Lung (tissue), 12 donors: Measurements from ENCODE around the gene NFIB. TPM values are rescaled to one million over a fixed set of nuclear protein-coding genes. Genes with fewer than 3 reads are reported as not detected.
A peak's percentile ranks its signal among the peaks of the same experiment; 100 is the strongest.

Experiments
- ATAC-seq: fragments of 200-7000 bp; cut with Tn5 transposase; one replicate; pipeline ENCODE4 v1.9.1; 2020; ENCODE audit warnings: moderate number of reproducible peaks; ENCODE audit not compliant: insufficient read depth, low FRiP score
- DNase-seq, 3 donors: peaks; one replicate each; pipeline ENCODE4 v3.0.0-alpha.2; 2013 to 2017
- H3K27ac ChIP-seq, 2 donors: one replicate each; pipeline ENCODE4 v1.5.1; 2013; ENCODE audit warnings: mild to moderate bottlenecking in 2 of 2, moderate library complexity in 2 of 2, control low read depth in 1 of 2, inconsistent platforms in 1 of 2, low read depth in 1 of 2, low read length in 1 of 2
- H3K27me3 ChIP-seq, 3 donors: one replicate each; pipeline ENCODE4 v1.5.1; 2013; ENCODE audit warnings: low read length in 2 of 3; ENCODE audit not compliant: control insufficient read depth in 3 of 3, insufficient read depth in 3 of 3
- H3K36me3 ChIP-seq, 4 donors: one replicate each; pipeline ENCODE4 v1.5.1; 2013; ENCODE audit warnings: low read length in 4 of 4, mild to moderate bottlenecking in 1 of 4, moderate library complexity in 1 of 4; ENCODE audit not compliant: control insufficient read depth in 4 of 4, insufficient read depth in 4 of 4
- H3K4me1 ChIP-seq, 5 donors: one replicate each; pipeline ENCODE4 v1.5.1; 2013; ENCODE audit warnings: low read length in 5 of 5, mild to moderate bottlenecking in 2 of 5, moderate library complexity in 1 of 5; ENCODE audit not compliant: control insufficient read depth in 5 of 5, insufficient read depth in 5 of 5
- H3K4me3 ChIP-seq: one replicate; pipeline ENCODE4 v1.5.1; 2013; ENCODE audit warnings: mild to moderate bottlenecking, control low read depth, moderate library complexity
- H3K9ac ChIP-seq, 2 donors: one replicate each; pipeline ENCODE4 v1.5.1; 2013; ENCODE audit warnings: low read length in 2 of 2, control low read depth in 1 of 2; ENCODE audit not compliant: insufficient read depth in 1 of 2
- H3K9me3 ChIP-seq, 4 donors: one replicate each; pipeline ENCODE4 v1.5.1; 2013; ENCODE audit warnings: low read length in 3 of 4, mild to moderate bottlenecking in 1 of 4, moderate library complexity in 1 of 4; ENCODE audit not compliant: control insufficient read depth in 4 of 4, insufficient read depth in 3 of 4
- CTCF ChIP-seq: IDR thresholded peaks from 2 replicates; pipeline ENCODE4 v1.5.1; 2012; ENCODE audit warnings: mild to moderate bottlenecking; ENCODE audit errors: control extremely low read depth, extremely low read depth
- WGBS, 2 donors: extraction: QIAGEN DNeasy Blood & Tissue Kit; methylation state at CpG; one replicate each; pipeline ENCODE4 v1.1.7; 2013; 5-methylcytosine and 5-hydroxymethylcytosine counted together
- polyA plus RNA-seq, 2 donors: library from polyadenylated mRNA; stranded (reverse); fragments of 200-250 nt; gene quantifications; one replicate each; pipeline ENCODE4 v1.2.1, GENCODE V29; 2013
- total RNA-seq, 2 donors: library from RNA; depleted of rRNA in 1 of 2; stranded (reverse); fragments of >200 nt in 1 of 2; gene quantifications; one replicate each; pipeline ENCODE4 v1.2.1, GENCODE V29; 2014 to 2021
- donor health status: control.
- donor health status: control.
- donor health status: Bipolar disorder and iron deficiency.
- donor health status: healthy.
- donor health status: DM: yes; HTN: yes; CAD: no.

Gene NFIB
- total and polyA plus RNA-seq, 4 donors: 7.3 to 189 (median 51.0) TPM

- ATAC-seq: no peak
- no peak overlapping the region for H3K4me3 ChIP-seq
- WGBS, 2 donors: 64 to 75% methylated on average over 2 of the region's 2 CpGs
Measured at GRCh38 chr9:14052359-14052758, 261.6 kb downstream of the NFIB start.

GRCh38 chr9:14051419-14051818, 262.5 kb downstream of the NFIB start:
- Histone ChIP-seq H3K27me3 (no peaks in the 10 kb centered on the region), H3K36me3 (no peaks in the 10 kb centered on the region), H3K27ac (no peak overlapping the region), H3K4me1 (peaks cover 0 to 22% (median 7%) of the 10 kb centered on the region in 5 donors), H3K9ac (no peak overlapping the region), H3K4me3 (no peak overlapping the region), H3K9me3 (no peaks in the 10 kb centered on the region)
- TF ChIP-seq CTCF: no peak
- DNase-seq: no peak
- ATAC-seq: no peak

More at GRCh38 chr9:14052359-14052758, 261.6 kb downstream of the NFIB start:
- no peak overlapping the region for H3K9ac ChIP-seq
- H3K27ac ChIP-seq: no peak overlapping the region
- no peak for TF ChIP-seq CTCF
- no peaks in the 10 kb centered on the region for H3K9me3 ChIP-seq
- H3K27me3 ChIP-seq: no peaks in the 10 kb centered on the region
- peaks cover 0 to 31% (median 14%) of the 10 kb centered on the region in 5 donors for H3K4me1 ChIP-seq
- DNase-seq: no peak
- no peaks in the 10 kb centered on the region for H3K36me3 ChIP-seq

GRCh38 chr9:14043483-14043882, 270.5 kb downstream of the NFIB start:
- H3K27ac ChIP-seq: no peak overlapping the region
- ATAC-seq (no peak), DNase-seq (peak in 1 of 3 donors; percentile 73)
- H3K27me3 ChIP-seq: no peaks in the 10 kb centered on the region
- H3K36me3 ChIP-seq: no peaks in the 10 kb centered on the region
- no peaks in the 10 kb centered on the region for H3K9me3 ChIP-seq
- 78 to 83% methylated on average over 1 of the region's 1 CpG for WGBS, 2 donors
- peaks cover 0 to 4% (median 0%) of the 10 kb centered on the region in 5 donors for H3K4me1 ChIP-seq
- H3K4me3 ChIP-seq: no peak overlapping the region
- H3K9ac ChIP-seq: no peak overlapping the region
- no peak for TF ChIP-seq CTCF

GRCh38 chr9:14037331-14037730, 276.6 kb downstream of the NFIB start:
- Histone ChIP-seq H3K9me3 (no peaks in the 10 kb centered on the region), H3K9ac (no peak overlapping the region), H3K4me3 (no peak overlapping the region), H3K4me1 (peaks cover 0 to 10% (median 3%) of the 10 kb centered on the region in 5 donors), H3K27ac (no peak overlapping the region), H3K27me3 (no peaks in the 10 kb centered on the region), H3K36me3 (no peaks in the 10 kb centered on the region)
- 63 to 81% methylated on average over 4 of the region's 4 CpGs for WGBS, 2 donors
- no peak for TF ChIP-seq CTCF
- DNase-seq (no peak), ATAC-seq (no peak)
